HCT116 (cell line): Measurements from ENCODE around the gene DDX23. TPM values are rescaled to one million over a fixed set of nuclear protein-coding genes. Genes with fewer than 3 reads are reported as not detected.

ENCODE experiments used
- ATAC-seq: fragments of 200-7000 bp; cut with Tn5 transposase; 2 replicates; pipeline ENCODE4 v1.9.1; 2020; ENCODE audit warnings: mild to moderate bottlenecking, moderate library complexity
- BruUV-seq: library from RNA; stranded (reverse); fragments of 400-500 nt; replicated peaks from 2 replicates; lab custom pipeline; 2021; lab: Mats Ljungman, UMichigan
- CTCF ChIA-PET: fragments of 300-600 bp; sonication (Branson Sonifier 250); formaldehyde crosslinking; loops from one replicate; lab custom pipeline; 2021; ENCODE audit warnings: antibody characterized with exemption; lab: Charles Lee
- POLR2A ChIA-PET: fragments of 300-600, 350-600 bp; sonication (Branson Sonifier 250); formaldehyde crosslinking; loops from one replicate; lab custom pipeline; 2021; ENCODE audit warnings: antibody characterized with exemption; lab: Charles Lee
- RAD21 ChIA-PET, 2 experiments: fragments of 300-600 bp; sonication (Branson Sonifier 250); formaldehyde crosslinking; loops; one replicate each; lab custom pipeline; 2023; ENCODE audit warnings: low total read pairs in 2 of 2; ENCODE audit not compliant: uncharacterized antibody in 2 of 2, unreplicated experiment in 2 of 2, low non-redundant PET in 1 of 2; lab: Charles Lee
- DNase-seq: peaks from one replicate; pipeline ENCODE4 v3.0.0-alpha.2; 2010; ENCODE audit warnings: low read depth, low spot score
- H2AFZ ChIP-seq: fragments of 200-600 bp; shearing (Covaris generic), sonication (generic); 2 replicates; pipeline ENCODE4 v1.6.1; 2017; ENCODE audit warnings: low read depth, mixed run types, mixed read lengths, antibody characterized with exemption, low read length; ENCODE audit not compliant: poor library complexity, severe bottlenecking
- H3K27ac ChIP-seq: 2 replicates; pipeline ENCODE4 v1.5.1; 2012; ENCODE audit warnings: low read depth, low read length
- H3K27me3 ChIP-seq: fragments of 200-600 bp; sonication (generic); 2 replicates; pipeline ENCODE4 v1.6.1; 2016; ENCODE audit warnings: mixed run types, low read length, mixed read lengths; ENCODE audit not compliant: insufficient read depth
- H3K36me3 ChIP-seq, 2 experiments: fragments of 200-500 bp in 1 of 2; fragments of 200-600 bp in 1 of 2; sonication (Bioruptor generic) in 1 of 2; sonication (generic) in 1 of 2; 2 replicates each; pipeline versions ENCODE4 v1.5.1 to v1.6.1; 2014 to 2016; ENCODE audit warnings: low read length in 2 of 2, inconsistent platforms in 1 of 2, mixed read lengths in 1 of 2, mixed run types in 1 of 2; ENCODE audit not compliant: insufficient read depth in 2 of 2, control insufficient read depth in 1 of 2
- H3K4me1 ChIP-seq, 2 experiments: fragments of 200-600 bp in 1 of 2; sonication (generic) in 1 of 2; 2 replicates each; pipeline versions ENCODE4 v1.5.1 to v1.6.1; 2012 to 2017; ENCODE audit warnings: low read length in 2 of 2, inconsistent platforms in 1 of 2, mild to moderate bottlenecking in 1 of 2, mixed read lengths in 1 of 2, mixed run types in 1 of 2, moderate library complexity in 1 of 2; ENCODE audit not compliant: insufficient read depth in 2 of 2, control insufficient read depth in 1 of 2
- H3K4me2 ChIP-seq: fragments of 200-600 bp; sonication (generic); 2 replicates; pipeline ENCODE4 v1.6.1; 2017; ENCODE audit warnings: mixed run types, low read length, mixed read lengths
- H3K4me3 ChIP-seq, 2 experiments: fragments of 200-600 bp in 1 of 2; sonication (generic) in 1 of 2; replicated peaks in 1 of 2; 2 replicates each; pipeline ENCODE4 v1.5.1; 2011 to 2016; ENCODE audit warnings: low read length in 2 of 2, control low read depth in 1 of 2, low read depth in 1 of 2, mild to moderate bottlenecking in 1 of 2, mixed read lengths in 1 of 2, mixed run types in 1 of 2
- H3K79me2 ChIP-seq: fragments of 200-600 bp; sonication (generic); 2 replicates; pipeline ENCODE4 v1.6.1; 2017; ENCODE audit warnings: mild to moderate bottlenecking, mixed run types, low read length, moderate library complexity, mixed read lengths; ENCODE audit not compliant: insufficient read depth
- H3K9ac ChIP-seq: fragments of 200-600 bp; sonication (generic); 2 replicates; pipeline ENCODE4 v1.6.1; 2016; ENCODE audit warnings: low read length, mixed read lengths
- H3K9me2 ChIP-seq: fragments of 200-600 bp; sonication (generic), shearing (Covaris generic); 2 replicates; pipeline ENCODE4 v1.6.1; 2017; ENCODE audit warnings: mixed run types, mild to moderate bottlenecking, moderate library complexity; ENCODE audit not compliant: insufficient read depth
- H3K9me3 ChIP-seq, 2 experiments: fragments of 200-500 bp in 1 of 2; fragments of 200-600 bp in 1 of 2; sonication (Bioruptor generic) in 1 of 2; sonication (generic) in 1 of 2; 2 replicates each; pipeline ENCODE4 v1.6.1; 2014 to 2017; ENCODE audit warnings: low read length in 2 of 2, mixed read lengths in 2 of 2, inconsistent platforms in 1 of 2, low read depth in 1 of 2, mild to moderate bottlenecking in 1 of 2, mixed run types in 1 of 2, moderate library complexity in 1 of 2; ENCODE audit not compliant: control insufficient read depth in 1 of 2, insufficient read depth in 1 of 2
- H4K20me1 ChIP-seq: fragments of 200-600 bp; sonication (generic), shearing (Covaris generic); 2 replicates; pipeline ENCODE4 v1.6.1; 2017; ENCODE audit warnings: mixed run types, mild to moderate bottlenecking, moderate library complexity; ENCODE audit not compliant: insufficient read depth
- ATF3 ChIP-seq: IDR thresholded peaks from 2 replicates; pipeline ENCODE4 v1.6.1; 2012
- CBX3 ChIP-seq: IDR thresholded peaks from 2 replicates; pipeline ENCODE4 v1.6.1; 2012; ENCODE audit warnings: low read depth
- CEBPB ChIP-seq: IDR thresholded peaks from 2 replicates; pipeline ENCODE4 v1.6.1; 2012; ENCODE audit warnings: low read depth
- CTCF ChIP-seq, 3 experiments: fragments of 200-600 bp in 1 of 3; sonication (generic) in 1 of 3; IDR thresholded peaks in 2 of 3; conservative IDR thresholded peaks in 1 of 3; 2 replicates each; pipeline ENCODE4 v1.5.1; 2012 to 2017; ENCODE audit warnings: low read depth in 2 of 3, low read length in 2 of 3, antibody characterized with exemption in 1 of 3, borderline replicate concordance in 1 of 3, control low read depth in 1 of 3, mild to moderate bottlenecking in 1 of 3, mixed read lengths in 1 of 3, mixed run types in 1 of 3, moderate library complexity in 1 of 3; ENCODE audit not compliant: insufficient read depth in 1 of 3
- EZH2phosphoT487 ChIP-seq: fragments of 200-600 bp; IDR thresholded peaks from 2 replicates; pipeline ENCODE4 v1.6.1; 2018; ENCODE audit warnings: antibody characterized with exemption, borderline replicate concordance
- FOSL1 ChIP-seq: IDR thresholded peaks from 2 replicates; pipeline ENCODE4 v1.6.1; 2012; ENCODE audit warnings: low read depth
- JUND ChIP-seq: IDR thresholded peaks from 2 replicates; pipeline ENCODE4 v1.6.1; 2012
- MAX ChIP-seq: IDR thresholded peaks from 2 replicates; pipeline ENCODE4 v1.6.1; 2012
- POLR2A ChIP-seq: IDR thresholded peaks from 2 replicates; pipeline ENCODE4 v1.7.0; 2011; ENCODE audit warnings: borderline replicate concordance; ENCODE audit not compliant: insufficient read depth, insufficient read length; ENCODE audit errors: extremely low read depth
- POLR2AphosphoS5 ChIP-seq: IDR thresholded peaks from 2 replicates; pipeline ENCODE4 v1.6.1; 2011; ENCODE audit warnings: mild to moderate bottlenecking, low read depth, low read length, moderate library complexity
- REST ChIP-seq: IDR thresholded peaks from 2 replicates; pipeline ENCODE4 v1.6.1; 2012; ENCODE audit warnings: low read depth
- SIN3A ChIP-seq: IDR thresholded peaks from 2 replicates; pipeline ENCODE4 v1.6.1; 2012; ENCODE audit warnings: low read depth
- SP1 ChIP-seq: IDR thresholded peaks from 2 replicates; pipeline ENCODE4 v1.6.1; 2012; ENCODE audit warnings: low read depth
- TCF7L2 ChIP-seq: IDR thresholded peaks from 2 replicates; pipeline ENCODE4 v1.7.0; 2011; ENCODE audit warnings: borderline replicate concordance, inconsistent platforms; ENCODE audit not compliant: insufficient read depth, insufficient read length; ENCODE audit errors: extremely low read depth
- ZBTB33 ChIP-seq: IDR thresholded peaks from 2 replicates; pipeline ENCODE4 v1.6.1; 2011; ENCODE audit warnings: mild to moderate bottlenecking, low read length, moderate library complexity; ENCODE audit not compliant: insufficient replicate concordance; ENCODE audit errors: extremely low read depth
- ZFX ChIP-seq: fragments of 450-650 bp; IDR thresholded peaks from 2 replicates; pipeline ENCODE4 v1.6.1; 2017
- ZNF274 ChIP-seq: fragments of 200-500 bp; sonication (Bioruptor generic); IDR thresholded peaks from 2 replicates; pipeline ENCODE4 v1.6.1; 2014; ENCODE audit warnings: mild to moderate bottlenecking, low read depth, low read length, inconsistent platforms
- intact Hi-C: fragments of 100-400 bp; cut with micrococcal nuclease; formaldehyde crosslinking; loops from 2 replicates; pipeline ENCODE4 v1.10.0; 2022
- total RNA-seq: library from RNA; stranded (reverse); gene quantifications from one replicate; pipeline ENCODE4 v1.2.1, GENCODE V29; 2021; ENCODE audit not compliant: unreplicated experiment

Gene DDX23
- total RNA-seq, 1 experiment from 2014 or later: 75.0 TPM

GRCh38 chr12:48787791-48788523 is 64.0 kb downstream of the DDX23 start:
- DNase-seq: no peak
- Histone ChIP-seq H3K9me3 (no peaks in the 10 kb centered on the region), H2AFZ (no peak overlapping the region), H3K79me2 (peaks cover 23% of the 10 kb centered on the region), H3K9me2 (no peaks in the 10 kb centered on the region), H3K27me3 (no peaks in the 10 kb centered on the region), H3K4me1 (peaks cover 14 to 25% of the 10 kb centered on the region in 2 experiments), H3K9ac (peak overlapping the region; percentile 81), H4K20me1 (no peaks in the 10 kb centered on the region), H3K4me3 (peak overlapping the region; percentile 80 to 90)
- intact Hi-C loops: no loop called here
- ATAC-seq: peak; percentile 7
- TF ChIP-seq MAX (no peak), CTCF (IDR thresholded peaks at IDR 0.05 in 2 of 3, conservative IDR thresholded peaks at IDR 0.05 in 1 of 3; ENCODE audit: borderline replicate concordance in 1 of 3, insufficient read depth in 1 of 3, low read depth in 2 of 3, low read length in 2 of 3) (no peak), TCF7L2 (no peak), ZBTB33 (no peak), CBX3 (no peak), EZH2phosphoT487 (no peak), SIN3A (no peak), ATF3 (no peak), ZNF274 (no peak), REST (no peak), ZFX (no peak), SP1 (no peak), POLR2AphosphoS5 (no peak), JUND (no peak), POLR2A (no peak), FOSL1 (no peak), CEBPB (no peak)
- TF ChIP-seq, all 23 proteins: peak for 0
- CTCF ChIA-PET: no interaction called here
- BruUV-seq: TSS peak; percentile 43
- peak overlapping the region; percentile 72 for H3K27ac ChIP-seq
- no peaks in the 10 kb centered on the region for H3K36me3 ChIP-seq
- RAD21 ChIA-PET: no interaction called here
- H3K4me2 ChIP-seq: peak overlapping the region; percentile 95
- POLR2A ChIA-PET: no interaction called here
